GM19043 (cell line): ENCODE results near the gene TTC7B.

Source experiments
- ATAC-seq: cut with Tn5 transposase; IDR thresholded peaks from one replicate; pipeline ENCODE4 v1.9.1; 2021; ENCODE audit warnings: low read depth; ENCODE audit not compliant: unreplicated experiment

Gene TTC7B

DNA sequence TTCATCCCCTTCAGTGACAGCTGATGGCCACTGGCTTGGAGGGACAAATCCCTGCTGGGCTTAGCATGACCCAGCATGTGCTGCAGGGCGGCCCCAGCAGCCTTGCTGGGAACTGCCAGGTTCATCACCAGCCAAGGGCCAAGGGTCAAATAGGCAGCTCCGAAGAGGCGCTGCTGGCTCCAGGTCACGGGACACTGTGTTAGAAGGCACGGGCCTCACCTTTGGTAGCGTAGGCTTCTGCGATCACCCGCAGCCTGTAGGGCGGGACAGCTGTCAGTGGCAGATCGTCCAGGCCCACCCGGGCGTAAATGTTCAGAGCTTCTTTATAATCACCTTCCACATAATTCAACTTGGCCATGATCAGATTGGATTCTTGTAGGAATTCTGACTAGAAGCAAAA is 35.7 kb downstream of the TTC7B start:
- ATAC-seq = no peak

DNA sequence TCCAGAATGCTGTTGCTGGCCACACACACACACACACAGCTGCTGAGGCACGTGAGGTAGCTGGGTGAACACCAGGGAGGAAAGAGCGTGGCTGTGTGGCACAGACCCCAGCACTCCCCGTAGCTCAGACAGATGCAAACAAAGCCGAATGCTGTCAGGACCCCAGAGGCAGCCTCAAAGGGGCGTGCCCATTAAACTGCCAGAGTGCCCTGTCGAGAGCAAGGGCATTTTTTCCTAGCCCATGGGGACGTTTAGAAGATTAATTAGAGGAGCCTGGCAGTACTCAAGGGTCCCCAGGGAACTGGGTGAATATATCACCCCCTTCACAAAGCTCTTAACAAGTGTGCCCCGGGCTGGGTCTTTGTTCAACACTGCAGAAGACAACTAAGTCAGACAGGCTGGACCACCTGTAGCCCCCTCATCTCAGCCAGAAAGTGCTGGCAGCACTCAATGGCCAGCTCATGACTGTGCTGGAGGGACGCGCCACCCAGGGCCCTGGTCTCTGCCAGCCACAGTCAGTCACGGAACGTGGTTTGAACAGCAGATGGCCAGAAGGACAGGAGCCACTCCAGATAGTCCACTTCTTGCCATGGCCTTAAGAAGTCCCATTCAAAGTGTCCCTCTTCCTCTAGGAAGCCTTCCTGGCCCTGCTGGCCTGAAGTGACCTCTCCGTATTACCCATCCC is 37.5 kb downstream of the TTC7B start:
- no peak for ATAC-seq

DNA sequence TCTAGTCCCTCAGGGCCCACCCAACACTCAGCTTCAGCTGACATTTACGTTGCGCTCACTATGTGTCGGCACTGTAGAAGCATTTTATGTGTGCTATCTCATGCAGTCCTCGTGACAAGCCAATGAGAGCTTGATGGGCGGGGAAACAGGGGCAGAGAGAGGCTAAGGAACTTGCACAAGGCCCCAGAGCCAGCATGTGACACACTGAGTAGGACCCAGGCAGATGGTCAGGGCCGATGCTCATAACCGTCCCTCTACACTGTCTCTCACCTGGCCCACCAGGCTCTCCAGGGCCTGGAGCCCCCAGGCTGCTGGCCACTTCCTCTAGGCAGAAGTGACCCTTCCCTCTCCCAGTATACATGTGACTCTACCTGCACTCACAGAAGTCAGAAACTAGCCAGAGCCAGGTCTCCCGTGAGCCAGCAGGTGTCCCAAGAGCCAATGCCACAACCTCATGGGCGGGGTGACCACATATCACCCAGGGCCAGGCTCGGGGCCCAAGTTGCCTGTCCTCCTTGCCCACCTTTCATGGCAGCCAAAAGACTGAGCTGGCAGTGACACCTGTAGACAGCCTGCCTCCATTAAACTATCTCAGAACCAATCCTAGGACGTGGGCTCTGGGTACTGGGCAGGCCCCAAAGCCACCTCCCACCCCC is 38.3 kb downstream of the TTC7B start:
- ATAC-seq = no peak

DNA sequence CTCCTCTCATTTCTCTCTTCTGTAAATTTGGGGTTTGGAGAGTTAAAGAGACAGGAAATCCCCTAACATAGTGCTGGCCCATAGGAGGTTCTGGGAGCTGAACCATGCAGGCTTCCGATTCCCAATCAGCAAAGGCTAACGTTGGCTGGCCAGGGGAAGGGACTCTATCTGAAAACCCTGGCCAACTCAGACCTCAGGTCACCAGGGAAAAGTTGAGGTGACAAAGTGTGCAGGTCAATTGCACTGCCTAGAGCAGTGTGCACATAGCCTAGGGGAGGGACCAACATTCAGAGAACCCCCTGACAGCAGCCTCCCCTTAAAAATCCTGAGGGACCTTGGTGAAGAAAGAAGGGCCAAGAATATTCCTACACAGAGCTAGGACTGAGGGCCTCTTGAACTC is 38.9 kb downstream of the TTC7B start:
- no peak for ATAC-seq

DNA sequence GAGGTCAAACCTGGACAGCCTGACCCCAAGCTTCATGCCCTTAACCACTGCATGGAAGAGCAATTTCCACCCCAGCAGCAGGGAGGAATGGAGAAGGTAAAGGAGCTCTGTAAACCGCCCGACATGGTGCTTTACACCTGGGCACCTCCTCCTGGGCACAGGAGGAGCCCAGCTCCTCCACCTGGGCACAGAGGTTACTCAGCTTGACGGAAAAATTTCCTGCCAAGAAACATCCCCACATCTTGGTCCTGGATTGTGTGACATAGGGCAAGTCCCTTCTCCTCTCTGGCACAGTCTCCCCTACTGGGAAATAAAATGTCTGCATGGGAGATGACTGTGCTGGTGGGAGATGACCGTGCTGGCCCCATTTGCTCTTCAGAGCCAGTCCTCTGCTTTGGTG is 40.8 kb downstream of the TTC7B start:
- ATAC-seq = no peak

DNA sequence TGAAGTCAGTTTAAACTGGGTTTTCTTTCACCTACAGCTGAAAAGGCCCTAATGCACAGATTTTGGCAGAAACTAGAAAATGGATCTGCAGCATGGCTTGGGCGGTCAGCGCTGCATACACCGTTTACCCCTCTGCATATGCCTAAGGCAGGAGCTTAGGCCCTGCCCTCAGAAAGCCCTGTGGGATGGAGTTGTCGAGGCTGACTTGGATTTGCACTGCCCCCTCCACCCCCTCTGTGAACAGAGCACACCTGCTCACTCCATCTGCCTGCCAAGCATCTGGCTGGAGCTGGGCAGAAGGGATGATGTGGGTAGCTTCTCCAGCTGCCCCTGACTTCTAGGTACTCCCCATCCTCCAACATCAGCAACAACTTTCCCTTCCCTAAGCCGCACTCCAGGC is 41.9 kb downstream of the TTC7B start:
- no peak for ATAC-seq

DNA sequence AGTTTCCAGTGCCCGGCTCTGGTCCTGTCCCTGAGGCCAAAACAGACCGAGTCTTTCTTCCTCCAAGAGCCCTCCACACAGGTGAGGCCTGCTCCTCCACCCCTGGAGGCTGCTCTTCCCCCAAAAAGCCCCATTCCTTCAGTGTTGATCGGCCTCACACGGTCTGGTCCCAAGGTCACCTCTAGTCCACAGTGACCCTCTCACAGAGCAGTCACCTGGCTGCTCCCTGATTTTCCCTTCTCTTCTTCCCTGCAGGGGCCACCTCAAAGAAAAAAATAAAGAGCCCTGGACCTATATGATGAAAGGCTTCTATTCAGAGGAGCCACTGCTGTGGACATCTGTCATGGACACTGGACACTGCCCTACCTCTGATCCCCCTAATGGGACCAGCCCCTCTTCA is 42.5 kb downstream of the TTC7B start:
- ATAC-seq = no peak

DNA sequence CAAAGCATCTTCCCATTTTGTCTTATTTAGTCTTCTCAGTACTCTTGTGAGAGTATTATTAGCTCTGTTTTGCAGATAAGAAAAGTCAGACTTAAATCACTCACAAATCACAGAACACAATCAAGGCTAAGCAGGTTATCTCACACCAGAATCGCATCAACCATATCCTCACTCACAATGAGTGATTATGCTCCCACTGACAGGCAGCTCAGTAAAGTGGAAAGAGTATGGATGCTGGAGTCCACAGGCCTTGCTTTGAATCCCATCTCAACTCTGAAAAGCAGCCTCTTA is 43.1 kb downstream of the TTC7B start:
- ATAC-seq = no peak

DNA sequence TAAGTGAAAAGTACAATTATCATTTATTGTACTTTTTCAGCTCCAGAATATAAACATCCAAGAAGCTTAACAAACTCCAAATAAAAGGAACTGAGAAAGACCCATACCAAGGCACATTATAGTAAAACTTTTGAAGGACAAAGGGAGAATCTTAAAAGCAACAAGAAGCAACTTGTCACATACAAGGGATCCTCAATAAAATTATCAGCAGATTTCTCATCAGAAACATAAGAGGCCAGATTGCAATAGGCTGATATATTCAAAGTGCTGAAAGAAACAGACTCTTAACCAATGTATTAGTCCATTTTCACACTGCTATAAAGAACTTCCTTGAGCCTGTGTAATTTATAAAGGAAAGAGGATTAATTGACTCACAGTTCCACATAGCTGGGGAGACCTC is 48.3 kb downstream of the TTC7B start:
- ATAC-seq = no peak

DNA sequence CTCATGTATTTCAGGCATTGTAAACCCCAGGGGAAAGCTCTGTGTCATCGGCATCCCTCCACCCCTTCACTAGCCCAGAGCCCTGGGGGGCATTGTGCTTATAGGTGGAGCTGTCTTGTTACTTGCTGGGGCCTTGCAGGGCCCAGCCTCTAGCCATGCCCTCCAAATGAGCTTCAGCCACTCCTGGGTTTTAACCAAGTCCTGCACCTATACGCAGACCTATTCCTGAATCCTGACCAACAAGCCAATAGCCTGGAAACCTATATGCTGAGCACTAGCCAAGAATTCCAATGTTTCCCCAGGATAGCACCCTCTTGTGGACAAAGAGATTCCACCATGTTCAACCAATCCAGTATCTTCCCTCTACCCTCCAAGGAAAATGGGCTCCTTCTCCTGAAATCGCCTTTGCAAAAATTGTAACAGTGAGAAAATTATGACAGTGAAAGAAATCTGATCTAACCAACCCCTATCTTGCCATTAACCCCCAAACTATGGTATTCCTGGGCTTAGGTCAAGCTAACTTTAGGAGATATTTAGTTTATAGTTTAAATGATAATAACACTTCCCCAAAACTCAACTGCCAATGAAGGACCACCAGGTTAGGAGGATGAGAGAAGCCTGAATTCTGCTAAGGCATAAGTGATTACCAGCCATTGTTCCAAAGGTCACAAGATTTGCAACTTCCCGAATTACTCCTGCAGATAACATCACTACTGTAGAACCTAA is 55.5 kb downstream of the TTC7B start:
- ATAC-seq = no peak

DNA sequence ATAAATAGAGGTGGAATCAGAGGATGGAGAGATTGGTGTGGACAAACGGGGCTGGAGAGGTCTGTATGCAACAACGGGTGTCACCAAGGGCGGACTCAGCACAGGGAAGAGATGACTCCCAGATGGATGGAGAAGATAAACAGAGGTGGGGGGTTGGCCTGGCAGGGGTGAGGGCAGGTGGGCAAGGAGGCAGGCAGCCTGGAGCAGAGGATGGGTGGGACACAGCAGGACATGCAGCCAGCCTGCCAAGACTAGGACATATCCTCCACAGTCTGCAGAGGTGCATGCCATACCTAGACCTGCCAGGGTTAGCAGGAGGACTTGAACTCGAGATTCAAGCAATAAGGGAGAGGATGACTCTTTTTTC is 56.2 kb downstream of the TTC7B start:
- no peak for ATAC-seq

DNA sequence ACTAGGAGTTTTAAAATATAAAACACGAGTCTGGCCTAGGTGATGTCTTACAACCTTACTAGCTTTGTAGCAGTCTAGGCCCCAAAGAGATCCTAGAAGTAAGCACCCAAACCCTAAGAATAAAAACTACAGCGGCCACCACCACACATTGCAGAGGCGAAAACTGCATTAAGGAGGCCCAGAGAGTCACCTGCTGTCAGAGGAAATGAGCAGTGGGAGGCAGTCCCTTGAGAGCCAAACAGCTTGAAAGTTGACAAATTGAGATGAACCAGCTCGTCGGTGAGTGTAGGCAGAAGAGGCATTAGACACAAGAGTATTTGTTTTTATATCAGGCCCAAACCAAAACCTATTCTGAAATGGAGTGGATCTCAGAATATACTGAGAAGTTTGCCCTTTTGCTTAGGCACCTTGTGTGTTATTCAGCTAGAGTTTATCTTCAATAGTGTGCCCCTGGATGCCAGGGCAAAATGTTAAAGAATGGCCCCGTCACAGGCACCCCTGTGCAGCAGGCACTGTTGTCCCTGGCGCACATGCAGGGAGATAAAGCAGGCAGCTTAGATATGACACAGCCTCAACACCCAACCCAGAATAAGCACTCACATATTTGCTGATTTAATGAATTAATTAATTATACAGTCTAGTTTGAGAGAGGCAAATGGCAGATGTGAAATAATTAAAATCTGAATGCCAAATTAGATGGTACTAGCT is 56.7 kb downstream of the TTC7B start:
- ATAC-seq = peak; percentile 46

DNA sequence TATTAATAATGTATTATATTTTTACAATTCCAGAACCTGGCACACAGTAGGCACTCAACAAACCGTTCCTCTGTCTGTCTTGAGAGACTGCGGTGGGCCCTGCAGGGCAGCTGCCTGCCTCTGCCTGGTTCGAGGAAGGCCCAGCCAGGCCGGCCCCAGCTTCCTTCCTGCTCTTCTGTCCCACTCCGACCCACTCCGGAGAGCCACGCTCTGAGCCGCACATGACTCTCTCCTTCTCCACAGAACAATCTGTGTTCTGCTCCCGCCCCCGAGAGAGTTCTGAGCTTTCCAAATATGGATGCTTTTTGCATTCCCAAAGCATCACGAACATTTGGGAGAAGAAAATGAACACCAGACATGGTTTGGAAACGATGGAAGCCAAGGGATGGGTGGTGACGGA is 57.3 kb downstream of the TTC7B start:
- ATAC-seq = no peak

DNA sequence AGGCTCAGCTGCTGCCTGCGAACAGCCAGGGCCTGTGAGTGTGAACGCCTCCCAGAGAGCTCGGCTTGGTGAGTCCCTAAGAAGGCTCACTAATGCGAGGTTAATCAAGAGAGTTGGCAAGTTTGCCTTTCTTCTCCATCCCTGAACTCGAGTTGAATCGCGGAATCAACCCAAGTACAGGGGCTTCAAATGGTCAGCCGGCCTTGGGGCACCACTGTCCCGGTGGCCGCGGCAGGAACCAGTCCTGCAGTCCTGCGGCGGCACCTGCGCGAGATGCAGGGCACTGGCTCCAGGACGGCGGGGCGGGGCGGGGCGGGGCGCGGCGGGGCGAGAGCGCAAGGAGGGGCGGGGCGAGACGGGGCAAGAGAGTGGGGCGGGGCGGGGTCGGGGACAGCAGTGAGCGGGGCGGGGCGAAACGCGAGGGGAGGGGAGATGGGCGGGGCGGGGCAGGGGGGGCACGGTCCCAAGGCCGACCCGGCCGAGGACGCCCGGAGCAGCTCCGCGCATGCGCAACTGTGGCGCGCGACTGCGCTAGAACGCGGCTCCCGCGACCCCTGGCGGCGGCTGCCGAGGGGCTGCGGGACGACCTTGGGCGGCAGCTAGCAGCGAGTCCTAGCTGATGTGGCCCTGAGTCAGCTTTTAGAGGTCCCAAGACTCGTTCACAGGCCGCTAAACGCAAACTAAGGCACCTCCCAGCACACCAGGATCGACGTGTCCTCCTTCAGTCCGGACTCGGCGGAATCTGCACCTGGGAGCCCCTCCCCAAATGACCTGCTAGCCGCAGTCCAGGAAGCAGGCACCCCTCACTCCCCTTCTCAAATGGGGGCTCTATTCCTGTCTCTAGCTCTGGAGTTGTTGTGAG is 58.0 kb downstream of the TTC7B start:
- ATAC-seq = peak; percentile 79

DNA sequence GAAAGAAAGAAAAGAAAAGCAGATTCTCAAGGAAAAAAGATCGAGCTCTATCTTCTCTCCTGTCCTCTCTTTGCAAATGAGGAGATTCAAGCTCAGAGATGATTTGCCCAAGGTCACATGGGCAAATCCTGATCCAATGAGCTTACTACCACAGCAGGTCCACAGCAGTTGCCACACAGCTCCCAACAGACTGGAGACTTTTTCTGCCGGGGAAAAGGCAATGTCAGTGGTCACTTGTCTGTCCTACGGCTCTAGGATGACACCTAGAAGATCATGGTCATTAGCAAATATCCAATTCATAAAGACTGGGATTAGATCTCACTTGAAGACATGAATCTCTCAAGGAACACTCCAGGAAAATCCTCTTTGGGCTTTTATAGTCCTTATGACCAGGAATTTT is 58.8 kb downstream of the TTC7B start:
- ATAC-seq = no peak

DNA sequence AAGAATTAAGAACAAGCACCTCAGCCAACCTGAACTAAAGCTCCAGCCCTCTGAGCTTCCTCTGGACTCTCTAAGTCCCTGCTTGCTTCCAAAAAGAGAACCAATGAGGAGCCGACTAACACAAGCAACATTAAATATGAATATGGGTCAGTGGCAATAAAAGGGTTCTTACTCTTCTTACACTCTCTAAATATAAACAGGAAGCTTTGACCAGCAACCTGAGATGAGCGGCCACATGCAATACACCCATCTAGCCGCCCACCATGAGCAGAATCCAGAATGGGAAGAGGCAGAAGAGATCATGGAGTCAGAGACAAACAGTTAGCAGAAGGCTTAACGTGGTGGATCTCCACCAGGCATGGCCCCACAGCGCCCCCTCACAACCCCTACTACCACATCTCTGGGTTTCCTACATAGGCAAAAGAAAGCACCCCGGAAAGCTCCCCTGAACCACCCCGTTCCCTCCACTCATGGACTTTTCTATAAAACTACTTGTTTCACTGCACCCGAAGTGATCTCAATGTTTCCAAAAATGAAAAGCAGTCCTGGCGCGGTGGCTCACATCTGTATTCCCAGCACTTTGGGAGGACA is 59.4 kb downstream of the TTC7B start:
- ATAC-seq = no peak

DNA sequence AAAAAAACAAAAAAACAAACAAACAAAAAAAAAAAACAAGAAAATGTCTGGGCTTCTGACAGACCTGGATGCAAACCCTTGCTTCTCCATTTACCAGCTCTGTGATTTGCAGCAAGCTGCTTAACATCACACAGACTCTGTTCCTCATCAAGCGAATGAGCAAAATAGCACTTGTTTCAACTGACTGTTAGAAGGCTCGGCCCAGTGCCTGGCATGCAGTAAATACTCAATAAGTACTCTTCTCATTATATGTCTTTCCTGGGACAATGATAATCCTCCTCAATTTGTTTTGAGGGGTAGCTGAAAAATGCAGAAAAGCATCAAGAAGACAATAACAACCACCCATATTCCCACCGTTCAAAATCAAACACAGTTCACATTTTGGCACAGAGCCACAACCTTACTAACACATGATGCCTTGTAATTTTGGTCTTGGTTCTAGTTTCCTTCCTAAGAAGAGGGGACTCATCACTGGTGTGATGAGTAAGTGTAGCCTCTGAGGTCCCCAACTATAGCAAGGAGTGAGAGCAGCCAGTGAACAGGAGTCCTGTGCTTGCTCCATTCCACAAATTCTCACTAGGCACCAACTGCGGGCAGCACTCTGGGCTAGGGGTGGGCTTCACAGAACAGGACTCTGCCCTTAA is 60.4 kb downstream of the TTC7B start:
- no peak for ATAC-seq

DNA sequence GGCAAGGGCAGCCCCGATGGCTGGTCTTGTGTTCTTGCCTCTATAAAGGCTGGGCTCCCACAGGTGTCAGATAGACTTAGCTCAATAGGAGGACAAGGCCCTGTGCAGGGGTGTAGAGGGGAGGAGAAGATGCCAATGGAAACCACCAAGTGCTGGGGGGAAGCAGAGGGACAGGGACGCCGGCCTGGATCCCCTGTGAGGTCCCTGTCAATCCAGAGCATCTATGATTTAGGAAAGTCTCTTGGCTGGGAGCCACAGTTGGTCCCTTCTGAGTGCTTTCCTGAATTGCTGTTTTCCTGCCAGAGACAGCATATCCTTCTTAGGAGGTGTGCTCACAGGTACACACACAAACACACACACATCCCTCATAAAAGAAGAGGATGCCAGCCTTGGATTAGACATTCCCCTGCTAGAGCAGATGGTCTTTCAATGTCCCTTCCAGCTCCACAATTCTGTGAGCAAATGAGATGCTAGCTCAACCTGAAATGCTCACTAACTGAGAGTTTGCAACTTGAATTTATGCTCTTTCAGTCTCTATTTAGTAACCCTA is 62.7 kb downstream of the TTC7B start:
- no peak for ATAC-seq

DNA sequence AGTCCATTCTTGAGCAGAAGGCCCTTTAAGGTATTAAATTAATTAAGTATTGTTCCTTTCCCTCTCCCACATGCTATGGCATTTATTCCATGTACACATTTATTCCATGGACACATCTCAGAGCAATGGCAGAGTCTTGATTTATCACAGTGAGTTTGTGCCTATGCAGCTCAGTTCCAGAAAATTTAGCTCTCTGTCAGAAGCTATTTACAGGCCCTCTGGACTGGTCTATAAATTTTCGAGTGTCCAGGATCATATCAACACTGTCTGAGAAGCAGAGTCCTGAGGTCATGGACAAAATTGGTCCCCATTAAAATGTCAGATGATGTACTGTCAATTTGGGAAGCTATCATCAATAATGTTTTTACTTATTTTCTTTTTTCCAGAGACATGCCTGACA is 65.5 kb downstream of the TTC7B start:
- no peak for ATAC-seq

DNA sequence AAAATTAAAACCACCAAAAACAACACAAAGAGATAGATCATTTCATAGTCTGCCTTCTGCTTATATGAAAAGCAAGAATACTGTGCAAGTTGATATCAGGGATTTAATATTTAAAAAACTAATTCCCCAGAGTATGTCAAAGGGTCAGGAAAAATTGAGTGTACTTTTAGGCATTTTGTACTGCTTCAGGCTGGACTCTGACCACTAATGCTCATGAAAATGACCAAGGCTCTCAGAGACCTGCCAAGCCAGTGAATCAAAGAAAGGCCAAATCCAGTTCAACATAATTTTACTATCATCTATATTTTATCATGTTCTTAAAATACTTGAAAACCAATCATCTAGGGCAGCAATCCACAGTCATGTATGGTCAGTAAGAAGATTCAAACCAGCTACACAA is 66.0 kb downstream of the TTC7B start:
- no peak for ATAC-seq
